Right kidney (tissue), 1 donor: Measurements from ENCODE around the gene SPHK1.
A peak's percentile ranks its signal among the peaks of the same experiment; 100 is the strongest.

Source experiments
- DNase-seq: peaks from one replicate; pipeline ENCODE4 v3.0.0-alpha.2; 2016

SPHK1 gene

GRCh38 chr17:76363107-76363842, 21.1 kb upstream of the SPHK1 start:
- DNase-seq: no peak

- DNase-seq: no peak
Observed at GRCh38 chr17:76365256-76365903, 19.0 kb upstream of the SPHK1 start.

GRCh38 chr17:76366247-76366646, 18.2 kb upstream of the SPHK1 start:
- DNase-seq: no peak

- no peak for DNase-seq
Observed at GRCh38 chr17:76367642-76368041, 16.8 kb upstream of the SPHK1 start.

GRCh38 chr17:76368545-76368944, 15.9 kb upstream of the SPHK1 start:
- no peak for DNase-seq

- no peak for DNase-seq
Observed at GRCh38 chr17:76369379-76369778, 15.0 kb upstream of the SPHK1 start.

GRCh38 chr17:76369804-76370203, 14.6 kb upstream of the SPHK1 start:
- DNase-seq: no peak

- no peak for DNase-seq
Observed at GRCh38 chr17:76370261-76370993, 14.0 kb upstream of the SPHK1 start.

- DNase-seq: no peak
Observed at GRCh38 chr17:76371656-76372628, 12.5 kb upstream of the SPHK1 start.

GRCh38 chr17:76376318-76377133, 7.9 kb upstream of the SPHK1 start:
- DNase-seq: no peak

- DNase-seq: no peak
Observed at GRCh38 chr17:76378548-76379274, 5.7 kb upstream of the SPHK1 start.

GRCh38 chr17:76379275-76379641, 5.2 kb upstream of the SPHK1 start:
- DNase-seq: no peak

- DNase-seq: no peak
Observed at GRCh38 chr17:76379646-76380376, 4.6 kb upstream of the SPHK1 start.

GRCh38 chr17:76381633-76382350, 2.6 kb upstream of the SPHK1 start:
- no peak for DNase-seq

GRCh38 chr17:76382351-76382802, 2.0 kb upstream of the SPHK1 start:
- no peak for DNase-seq

GRCh38 chr17:76382803-76383545, 1.4 kb upstream of the SPHK1 start:
- DNase-seq: peak; percentile 77

- DNase-seq: peak; percentile 83
Observed at GRCh38 chr17:76383546-76384221, 725 bp upstream of the SPHK1 start.
